Frontal cortex (tissue), 4 donors: Measurements from ENCODE around the gene SELENOI. TPM values are rescaled to one million over a fixed set of nuclear protein-coding genes. Genes with fewer than 3 reads are reported as not detected.

Experiments
- DNase-seq, 2 donors: peaks; one replicate each; pipeline ENCODE4 v3.0.0; 2012; ENCODE audit warnings: low spot score in 2 of 2
- FAIRE-seq: peaks from 2 replicates; lab custom pipeline; 2012; peaks lifted over from hg19 to GRCh38; lab: Jason Lieb, UNC
- total RNA-seq: library from RNA; depleted of rRNA; stranded (reverse); fragments of >200 nt; gene quantifications from one replicate; pipeline ENCODE4 v1.2.3, GENCODE V29; 2014
- donor health status: control.
- donor health status: control.
- donor health status: control.

SELENOI gene
- total RNA-seq, 1 donor from 2014 or later, result 63.6 TPM

GRCh38 chr2:26400723-26401122 lies 54.8 kb downstream of the SELENOI start:
- DNase-seq (no peak), FAIRE-seq (no peak)

GRCh38 chr2:26401739-26402541 lies 56.0 kb downstream of the SELENOI start, which contains the start of gene DRC1:
DRC1 (plus strand) TSS chr2:26401920; CDS start chr2:26401990, 70 bp downstream.
- FAIRE-seq (no peak), DNase-seq (peak; percentile 60 to 70)

- DNase-seq (no peak), FAIRE-seq (no peak)
Measured at GRCh38 chr2:26407526-26407925, 61.6 kb downstream of the SELENOI start.

- FAIRE-seq (no peak), DNase-seq (no peak)
Measured at GRCh38 chr2:26409785-26410184, 63.8 kb downstream of the SELENOI start.

GRCh38 chr2:26410764-26411243 lies 64.9 kb downstream of the SELENOI start:
- no peak for DNase-seq
- no peak for FAIRE-seq

- FAIRE-seq, result no peak
- no peak for DNase-seq
Measured at GRCh38 chr2:26411419-26411818, 65.5 kb downstream of the SELENOI start.

DNA sequence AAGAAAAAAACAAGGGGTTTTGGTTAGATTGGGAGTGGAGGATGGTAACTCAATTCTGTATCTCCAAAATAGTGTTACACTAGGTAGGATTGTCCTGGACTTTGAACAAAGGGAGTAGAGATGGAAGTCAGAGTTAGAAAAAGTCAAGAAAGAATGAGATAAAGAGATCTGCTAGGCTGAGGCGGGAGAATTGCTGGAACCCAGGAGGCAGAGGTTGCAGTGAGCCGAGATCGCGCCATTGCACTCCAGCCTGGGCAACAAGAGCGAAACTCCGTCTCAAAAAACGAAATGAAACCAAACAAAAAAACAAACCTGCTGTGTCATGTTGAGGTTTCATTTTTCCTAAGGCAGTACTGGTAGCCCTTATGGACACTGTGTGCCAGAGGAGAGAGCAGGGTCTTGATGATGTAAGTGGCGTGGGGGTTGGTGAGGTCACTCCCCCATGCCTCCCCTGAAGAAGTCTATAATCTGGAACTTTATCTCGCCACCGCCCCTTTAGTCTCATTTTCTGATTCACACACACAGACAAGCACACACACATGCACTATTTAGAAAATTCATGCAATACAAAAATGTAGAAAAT lies 66.2 kb downstream of the SELENOI start:
- FAIRE-seq (no peak), DNase-seq (no peak)

DNA sequence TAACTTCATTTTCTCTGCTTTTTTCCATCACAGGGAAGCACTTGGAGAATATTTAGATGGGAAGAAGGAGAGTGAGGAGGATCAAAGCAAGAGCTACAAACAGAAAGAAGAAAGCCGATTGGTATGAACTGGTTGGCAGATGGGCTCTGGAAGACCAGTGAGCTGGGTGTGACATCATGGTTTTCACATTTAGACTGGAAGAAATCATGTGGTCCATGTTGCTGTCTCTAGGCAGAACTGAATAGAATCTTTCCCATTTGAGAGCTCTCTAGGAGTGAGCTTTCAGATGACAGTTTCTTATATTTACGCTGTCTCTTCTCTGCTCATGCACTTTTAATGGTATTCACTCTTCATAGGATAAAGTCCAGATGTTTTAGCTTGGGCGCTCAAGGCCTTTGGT lies 68.4 kb downstream of the SELENOI start:
- FAIRE-seq (no peak), DNase-seq (peak in 1 of 2 donors; percentile 24)

DNA sequence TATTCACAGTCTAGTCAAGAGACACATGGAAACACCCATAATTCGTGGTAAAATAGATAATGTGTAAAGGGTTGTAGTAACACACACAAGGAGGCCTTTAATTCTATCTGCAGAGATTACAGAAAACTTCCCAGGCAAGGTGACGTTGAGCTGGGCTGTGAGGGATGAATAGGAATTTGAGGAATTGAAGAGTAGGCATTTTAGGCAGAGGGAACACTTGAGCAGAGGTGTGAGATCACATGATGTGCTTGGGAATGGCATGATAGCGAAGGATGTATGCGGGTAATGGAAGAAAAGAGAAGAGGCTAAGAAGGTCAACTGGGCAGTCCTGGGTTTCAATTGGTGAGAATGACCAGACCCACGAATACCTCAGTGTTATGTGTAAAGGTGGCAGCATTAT lies 76.0 kb downstream of the SELENOI start:
- FAIRE-seq (no peak), DNase-seq (no peak)

DNA sequence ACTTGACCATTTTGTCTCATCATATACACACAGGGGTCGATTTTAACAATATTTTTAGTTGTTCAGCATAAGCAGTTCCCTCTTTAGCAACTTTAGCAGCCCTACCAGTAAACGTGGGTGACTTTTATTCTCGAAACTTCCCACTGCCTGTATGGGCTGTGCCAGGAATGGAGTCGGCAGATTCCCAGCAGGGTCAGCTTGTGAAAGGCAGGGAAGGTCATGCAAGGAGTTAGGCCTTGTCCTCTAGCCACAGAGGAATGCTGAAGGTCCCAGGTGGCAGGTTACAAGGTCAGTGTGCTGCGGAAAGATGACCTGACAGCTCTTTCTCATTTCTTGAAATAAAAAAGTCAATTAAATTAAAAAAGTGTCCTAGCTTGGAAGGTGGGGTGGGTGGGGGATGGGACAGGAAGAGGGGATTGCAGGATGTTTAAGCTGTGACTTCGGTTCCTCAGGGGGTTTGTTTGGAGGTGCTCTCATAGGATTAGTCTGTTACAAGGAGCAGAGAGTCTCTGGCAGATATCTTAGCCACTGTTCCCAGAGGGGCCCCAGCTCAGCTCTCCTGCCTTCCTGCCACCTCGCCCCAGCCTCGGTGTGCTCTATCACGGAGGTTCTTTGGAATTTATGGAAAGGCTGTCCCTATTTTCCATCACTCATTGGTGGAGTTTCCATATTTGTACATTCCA lies 77.1 kb downstream of the SELENOI start:
- FAIRE-seq (no peak), DNase-seq (no peak)

DNA sequence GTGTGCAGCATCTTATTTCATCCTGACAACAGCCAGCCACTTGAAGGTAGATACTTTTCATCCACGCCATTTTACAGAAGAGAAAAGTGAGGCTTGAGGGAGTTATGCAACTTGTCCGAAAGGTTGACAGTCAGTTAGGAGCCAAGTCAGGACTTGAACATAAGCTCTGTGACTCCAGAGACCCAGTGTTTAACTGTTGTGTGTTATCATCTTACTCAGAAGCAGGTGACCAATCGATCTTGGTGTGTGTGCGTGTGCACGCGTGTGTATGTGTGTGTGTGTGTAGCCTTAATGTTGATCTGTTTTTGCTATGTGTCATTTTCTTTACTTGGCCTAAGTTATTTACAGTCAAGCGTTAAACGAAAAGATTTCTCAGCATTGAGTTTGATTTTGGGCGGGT lies 77.8 kb downstream of the SELENOI start:
- FAIRE-seq (no peak), DNase-seq (no peak)

DNA sequence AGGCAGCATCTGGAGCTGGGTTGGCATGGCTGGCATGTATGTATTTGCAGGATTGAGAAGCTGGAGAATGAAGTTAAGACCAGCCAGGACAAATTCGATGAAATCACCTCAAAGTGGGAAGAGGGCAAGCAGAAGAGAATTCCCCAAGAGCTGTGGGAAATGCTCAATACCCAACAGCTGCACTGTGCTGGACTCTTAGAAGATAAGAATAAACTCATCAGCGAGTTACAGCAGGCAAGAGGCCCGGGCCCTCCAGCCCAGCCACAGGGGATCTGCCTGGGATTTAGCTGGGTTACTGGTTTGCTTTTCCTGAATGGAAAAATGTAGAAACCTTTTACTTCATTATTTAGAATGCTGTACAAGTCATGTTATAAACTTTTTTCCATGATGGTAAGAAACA lies 78.3 kb downstream of the SELENOI start:
- FAIRE-seq (no peak), DNase-seq (no peak)

DNA sequence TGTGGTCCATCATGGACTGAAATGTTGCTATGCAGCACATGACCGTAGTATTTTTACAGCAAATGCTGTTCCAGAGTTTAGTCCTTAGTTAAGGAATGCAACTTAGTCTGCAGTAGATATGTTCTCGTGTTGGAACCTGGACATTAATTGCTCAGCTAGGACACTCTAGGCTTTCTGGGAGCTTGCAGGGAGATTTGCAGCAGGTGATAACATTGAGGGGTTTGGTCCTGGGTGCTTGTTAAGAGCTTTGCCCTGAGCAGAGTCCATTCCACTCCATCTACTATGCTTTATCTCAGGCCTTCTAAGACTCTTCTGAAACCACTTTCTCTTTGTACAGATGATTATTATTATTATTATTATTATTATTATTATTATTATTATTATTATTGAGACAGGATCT lies 82.9 kb downstream of the SELENOI start:
- FAIRE-seq, result no peak
- no peak for DNase-seq

GRCh38 chr2:26429779-26430578 lies 84.0 kb downstream of the SELENOI start:
- FAIRE-seq (no peak), DNase-seq (no peak)

DNA sequence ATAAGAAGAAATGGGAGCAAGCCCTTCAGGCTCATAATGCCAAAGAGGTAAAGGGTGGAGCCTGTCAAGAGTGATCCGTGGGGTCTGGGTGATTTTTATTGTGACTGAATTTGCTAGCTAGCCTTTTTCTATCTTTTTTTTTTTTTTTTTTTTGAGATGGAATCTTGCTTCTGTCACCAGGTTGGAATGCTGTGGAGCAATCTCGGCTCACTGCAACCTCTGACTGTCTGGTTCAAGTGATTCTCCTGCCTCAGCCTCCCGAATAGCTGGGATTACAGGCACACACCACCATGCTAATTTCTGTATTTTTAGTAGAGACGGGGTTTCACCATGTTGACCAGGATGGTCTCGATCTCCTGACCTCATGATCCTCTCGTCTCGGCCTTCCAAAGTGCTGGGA lies 84.9 kb downstream of the SELENOI start:
- FAIRE-seq (no peak), DNase-seq (no peak)

DNA sequence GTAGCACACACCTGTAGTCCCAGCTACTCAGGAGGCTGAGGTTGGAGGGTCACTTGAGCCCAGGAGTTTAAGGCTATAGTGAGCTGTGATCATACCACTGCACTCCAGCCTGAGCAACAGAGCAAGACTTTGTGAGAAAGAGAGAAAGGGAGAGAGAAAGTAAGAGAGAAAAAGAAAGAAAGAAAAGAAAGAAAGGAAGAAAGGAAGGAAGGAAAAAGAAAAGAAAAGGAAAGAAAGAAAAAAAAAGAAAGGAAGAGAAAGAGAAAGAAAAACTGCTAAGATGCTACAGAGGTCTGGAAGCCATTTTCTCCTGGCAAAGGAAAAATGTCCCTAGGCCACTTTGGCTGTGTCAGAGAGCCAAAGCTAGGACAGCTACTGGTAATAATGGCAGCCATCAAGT lies 86.4 kb downstream of the SELENOI start:
- FAIRE-seq (no peak), DNase-seq (no peak)

- DNase-seq, result no peak
- no peak for FAIRE-seq
Measured at GRCh38 chr2:26432859-26433258, 86.9 kb downstream of the SELENOI start.

DNA sequence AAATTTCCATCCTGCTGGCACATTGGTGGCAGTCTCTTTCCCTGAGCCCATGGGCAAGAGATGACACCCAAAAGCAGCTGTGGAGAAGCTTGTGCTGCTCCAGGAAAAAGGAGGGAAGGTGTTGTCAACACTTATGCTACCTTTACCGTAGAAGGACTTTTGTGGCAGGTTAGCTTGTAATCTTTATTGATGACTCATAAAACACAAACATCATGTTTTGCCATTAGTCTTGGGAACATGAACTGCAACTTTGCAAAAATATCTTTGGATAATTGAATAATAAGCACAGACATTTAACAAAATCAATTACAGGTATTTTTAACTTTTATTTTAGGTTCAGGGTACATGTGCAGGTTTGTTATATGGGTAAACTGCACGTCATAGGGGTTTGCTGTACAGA lies 89.2 kb downstream of the SELENOI start:
- FAIRE-seq (no peak), DNase-seq (no peak)

GRCh38 chr2:26438526-26438925 lies 92.6 kb downstream of the SELENOI start:
- FAIRE-seq (no peak), DNase-seq (no peak)

- no peak for FAIRE-seq
- DNase-seq, result no peak
Measured at GRCh38 chr2:26438926-26439325, 93.0 kb downstream of the SELENOI start.
